GM21390 (cell line): ENCODE data around the gene LGR6.

Experiments
- ATAC-seq: cut with Tn5 transposase; IDR thresholded peaks from one replicate; pipeline ENCODE4 v1.9.1; 2021; ENCODE audit not compliant: unreplicated experiment

Gene LGR6

DNA sequence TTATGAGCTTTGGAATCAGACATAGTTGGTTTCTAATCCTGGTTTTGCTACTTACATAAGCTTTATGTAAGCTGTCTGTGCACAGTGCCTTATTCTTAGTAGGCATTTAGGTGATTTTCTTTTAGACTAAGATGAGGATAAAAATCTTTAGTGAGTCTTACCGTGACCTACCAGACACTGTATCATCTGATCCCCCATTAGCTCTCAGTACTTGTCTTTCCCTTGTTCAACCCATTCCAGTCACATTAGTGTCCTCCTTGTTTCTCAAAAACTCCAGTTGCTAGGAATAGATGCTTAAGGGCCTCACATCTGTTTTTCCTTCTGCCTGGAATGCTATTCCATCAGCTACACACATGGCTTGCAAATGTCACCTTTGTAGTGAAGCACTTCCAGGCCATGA lies 173.7 kb downstream of the LGR6 start:
- no peak for ATAC-seq
